ENCODE data around the gene ZNF883.

DNA sequence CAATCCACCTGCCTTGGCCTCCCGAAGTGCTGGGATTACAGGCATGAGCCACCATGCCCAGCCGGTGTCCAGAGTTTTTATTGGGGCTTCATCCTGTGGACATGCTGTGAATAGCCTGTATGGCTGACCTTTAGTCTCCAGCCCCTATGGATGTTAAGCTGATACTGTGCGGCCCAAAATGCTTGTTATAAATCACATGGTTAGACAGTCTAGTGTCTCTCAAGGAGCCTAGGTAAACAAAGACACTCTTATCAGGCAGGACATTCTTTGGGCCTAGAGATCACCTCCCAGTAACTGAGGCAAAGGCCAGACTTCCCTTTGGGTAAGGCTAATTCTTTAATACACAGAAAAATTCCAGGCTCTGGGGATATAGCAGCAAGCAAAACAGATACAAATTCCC lies 99.4 kb downstream of the ZNF883 start:
- TF ChIP-seq POLR2AphosphoS5 (IDR thresholded peaks at IDR 0.05) (no peak), POLR2A (IDR thresholded peaks at IDR 0.05) (no peak)
- TF ChIP-seq, protein P1, sequence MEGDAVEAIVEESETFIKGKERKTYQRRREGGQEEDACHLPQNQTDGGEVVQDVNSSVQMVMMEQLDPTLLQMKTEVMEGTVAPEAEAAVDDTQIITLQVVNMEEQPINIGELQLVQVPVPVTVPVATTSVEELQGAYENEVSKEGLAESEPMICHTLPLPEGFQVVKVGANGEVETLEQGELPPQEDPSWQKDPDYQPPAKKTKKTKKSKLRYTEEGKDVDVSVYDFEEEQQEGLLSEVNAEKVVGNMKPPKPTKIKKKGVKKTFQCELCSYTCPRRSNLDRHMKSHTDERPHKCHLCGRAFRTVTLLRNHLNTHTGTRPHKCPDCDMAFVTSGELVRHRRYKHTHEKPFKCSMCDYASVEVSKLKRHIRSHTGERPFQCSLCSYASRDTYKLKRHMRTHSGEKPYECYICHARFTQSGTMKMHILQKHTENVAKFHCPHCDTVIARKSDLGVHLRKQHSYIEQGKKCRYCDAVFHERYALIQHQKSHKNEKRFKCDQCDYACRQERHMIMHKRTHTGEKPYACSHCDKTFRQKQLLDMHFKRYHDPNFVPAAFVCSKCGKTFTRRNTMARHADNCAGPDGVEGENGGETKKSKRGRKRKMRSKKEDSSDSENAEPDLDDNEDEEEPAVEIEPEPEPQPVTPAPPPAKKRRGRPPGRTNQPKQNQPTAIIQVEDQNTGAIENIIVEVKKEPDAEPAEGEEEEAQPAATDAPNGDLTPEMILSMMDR (IDR thresholded peaks at IDR 0.05) = no peak

Measured in prostate gland (tissue), 2 donors.